ENCODE results near the gene MEIOB.

Gene MEIOB

GRCh38 chr16:1906846-1907165 is 34.8 kb upstream of the MEIOB start:
- H3K4me2 ChIP-seq (ENCODE audit: low read depth, low read length), result no peak overlapping the region
- H4K20me1 ChIP-seq (ENCODE audit: insufficient read depth, low read length), result no peaks in the 10 kb centered on the region
- no peaks in the 10 kb centered on the region for H3K9me3 ChIP-seq (replicated peaks; ENCODE audit: insufficient read depth, low read length)
- no peak overlapping the region for H3K9ac ChIP-seq (ENCODE audit: low read length)
- DNase-seq, result peak; percentile 9
- peak overlapping the region; percentile 27; the same call in 1 of the 2 replicates for H2AFZ ChIP-seq (ENCODE audit: low read length)
- H3K27ac ChIP-seq (ENCODE audit: low read length), result no peak overlapping the region
- H3K9me2 ChIP-seq (replicated peaks; ENCODE audit: insufficient read depth, low read length), result no peaks in the 10 kb centered on the region
- H3K36me3 ChIP-seq (replicated peaks; ENCODE audit: insufficient read depth, low read length), result no peaks in the 10 kb centered on the region
- peaks cover 8% of the 10 kb centered on the region for H3K4me1 ChIP-seq (ENCODE audit: low read length)
- TF ChIP-seq CTCF (IDR thresholded peaks at IDR 0.05; ENCODE audit: low read length), result no peak
- no peak for TF ChIP-seq EZH2 (optimal IDR thresholded peaks at IDR 0.05; ENCODE audit: low read depth, low read length)
- TF ChIP-seq EZH2phosphoT487 (IDR thresholded peaks at IDR 0.05; ENCODE audit: low read length), result no peak
- no peaks in the 10 kb centered on the region for H3K79me2 ChIP-seq (ENCODE audit: low read length)
- 0 out of 2 replicates have a peak, but pooled peaks cover 5% of the 10 kb centered on the region for H3K27me3 ChIP-seq (replicated peaks; ENCODE audit: insufficient read depth, low read length)
- no peaks in the 10 kb centered on the region for H3F3A ChIP-seq (ENCODE audit: insufficient read depth, low read length)
- no peak overlapping the region for H3K4me3 ChIP-seq (ENCODE audit: low read length)

- Histone ChIP-seq H3K9ac (ENCODE audit: low read length) (no peak overlapping the region), H3K4me2 (ENCODE audit: low read depth, low read length) (no peak overlapping the region), H4K20me1 (ENCODE audit: insufficient read depth, low read length) (no peaks in the 10 kb centered on the region)
Observed at GRCh38 chr16:1906055-1906845, 34.3 kb upstream of the MEIOB start.

GRCh38 chr16:1903845-1904840 is 32.2 kb upstream of the MEIOB start:
- Histone ChIP-seq H3K9me2 (replicated peaks; ENCODE audit: insufficient read depth, low read length) (no peaks in the 10 kb centered on the region), H3K9ac (ENCODE audit: low read length) (no peak overlapping the region), H3K9me3 (replicated peaks; ENCODE audit: insufficient read depth, low read length) (no peaks in the 10 kb centered on the region), H3K27ac (ENCODE audit: low read length) (no peak overlapping the region), H3K4me3 (ENCODE audit: low read length) (no peak overlapping the region), H3K27me3 (replicated peaks; ENCODE audit: insufficient read depth, low read length) (no peaks in the 10 kb centered on the region), H3K36me3 (replicated peaks; ENCODE audit: insufficient read depth, low read length) (no peaks in the 10 kb centered on the region), H3K4me2 (ENCODE audit: low read depth, low read length) (no peak overlapping the region), H3K79me2 (ENCODE audit: low read length) (no peaks in the 10 kb centered on the region), H3K4me1 (ENCODE audit: low read length) (peaks cover 23% of the 10 kb centered on the region), H4K20me1 (ENCODE audit: insufficient read depth, low read length) (no peaks in the 10 kb centered on the region), H2AFZ (ENCODE audit: low read length) (no peak overlapping the region), H3F3A (ENCODE audit: insufficient read depth, low read length) (peaks cover 12% of the 10 kb centered on the region)
- no peak for DNase-seq
- TF ChIP-seq EZH2phosphoT487 (IDR thresholded peaks at IDR 0.05; ENCODE audit: low read length) (no peak), CTCF (IDR thresholded peaks at IDR 0.05; ENCODE audit: low read length) (no peak), EZH2 (optimal IDR thresholded peaks at IDR 0.05; ENCODE audit: low read depth, low read length) (no peak)

More at GRCh38 chr16:1906055-1906845, 34.3 kb upstream of the MEIOB start:
- H3K9me3 ChIP-seq (replicated peaks; ENCODE audit: insufficient read depth, low read length), result no peaks in the 10 kb centered on the region
- DNase-seq, result no peak
- no peak for TF ChIP-seq EZH2phosphoT487 (IDR thresholded peaks at IDR 0.05; ENCODE audit: low read length)
- no peak for TF ChIP-seq CTCF (IDR thresholded peaks at IDR 0.05; ENCODE audit: low read length)
- no peak for TF ChIP-seq EZH2 (optimal IDR thresholded peaks at IDR 0.05; ENCODE audit: low read depth, low read length)
- H3K4me3 ChIP-seq (ENCODE audit: low read length), result no peak overlapping the region
- 0 out of 2 replicates have a peak, but pooled peaks cover under 1% of the 10 kb centered on the region for H3K27me3 ChIP-seq (replicated peaks; ENCODE audit: insufficient read depth, low read length)
- H3K27ac ChIP-seq (ENCODE audit: low read length), result no peak overlapping the region
- H3K4me1 ChIP-seq (ENCODE audit: low read length), result peaks cover 8% of the 10 kb centered on the region
- no peaks in the 10 kb centered on the region for H3K79me2 ChIP-seq (ENCODE audit: low read length)
- H3K36me3 ChIP-seq (replicated peaks; ENCODE audit: insufficient read depth, low read length), result no peaks in the 10 kb centered on the region
- H2AFZ ChIP-seq (ENCODE audit: low read length), result peak overlapping the region; percentile 27; the same call in 1 of the 2 replicates
- H3F3A ChIP-seq (ENCODE audit: insufficient read depth, low read length), result no peaks in the 10 kb centered on the region
- no peaks in the 10 kb centered on the region for H3K9me2 ChIP-seq (replicated peaks; ENCODE audit: insufficient read depth, low read length)
